Fibroblast of skin of abdomen (primary cell): ENCODE results near the gene CTBP1.

Experiments used
- DNase-seq: peaks from one replicate; pipeline ENCODE4 v3.0.0-alpha.2; 2013

CTBP1 gene

DNA sequence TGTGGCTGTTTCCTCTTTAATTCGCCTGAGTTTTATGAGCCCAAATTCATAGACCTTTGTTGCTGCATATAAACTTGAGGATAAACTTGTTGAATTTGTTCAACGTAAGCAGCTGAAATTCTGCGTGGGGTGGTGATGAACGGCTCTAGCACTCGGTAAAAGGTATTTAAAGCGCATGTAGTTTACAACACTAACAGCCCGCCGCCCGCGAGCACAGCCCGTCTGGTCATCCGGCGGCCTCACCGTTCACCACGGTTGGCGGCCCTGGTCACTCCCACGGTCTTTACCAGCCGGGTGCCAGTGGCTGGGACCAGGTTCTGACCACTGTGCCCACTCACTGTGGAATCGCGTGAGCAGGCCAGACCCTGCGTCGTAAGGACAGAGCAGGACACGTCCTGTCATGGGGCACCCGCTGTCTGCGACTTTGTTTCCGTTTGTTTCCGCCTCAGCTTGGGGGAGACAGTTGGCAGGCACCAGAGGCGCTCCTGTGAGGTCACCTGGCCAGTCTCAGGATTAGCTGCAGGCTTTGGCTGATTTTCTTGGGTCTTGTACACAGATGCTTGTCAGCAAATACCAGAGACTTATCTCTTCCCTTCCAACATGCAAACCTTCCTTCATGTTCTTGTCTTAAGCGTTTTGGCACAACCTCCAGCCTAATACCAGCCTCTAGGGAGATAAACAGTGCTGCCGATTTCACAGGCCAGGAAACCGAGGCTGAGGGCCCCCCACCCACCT is 39.8 kb downstream of the CTBP1 start:
- peak; percentile 16 for DNase-seq

DNA sequence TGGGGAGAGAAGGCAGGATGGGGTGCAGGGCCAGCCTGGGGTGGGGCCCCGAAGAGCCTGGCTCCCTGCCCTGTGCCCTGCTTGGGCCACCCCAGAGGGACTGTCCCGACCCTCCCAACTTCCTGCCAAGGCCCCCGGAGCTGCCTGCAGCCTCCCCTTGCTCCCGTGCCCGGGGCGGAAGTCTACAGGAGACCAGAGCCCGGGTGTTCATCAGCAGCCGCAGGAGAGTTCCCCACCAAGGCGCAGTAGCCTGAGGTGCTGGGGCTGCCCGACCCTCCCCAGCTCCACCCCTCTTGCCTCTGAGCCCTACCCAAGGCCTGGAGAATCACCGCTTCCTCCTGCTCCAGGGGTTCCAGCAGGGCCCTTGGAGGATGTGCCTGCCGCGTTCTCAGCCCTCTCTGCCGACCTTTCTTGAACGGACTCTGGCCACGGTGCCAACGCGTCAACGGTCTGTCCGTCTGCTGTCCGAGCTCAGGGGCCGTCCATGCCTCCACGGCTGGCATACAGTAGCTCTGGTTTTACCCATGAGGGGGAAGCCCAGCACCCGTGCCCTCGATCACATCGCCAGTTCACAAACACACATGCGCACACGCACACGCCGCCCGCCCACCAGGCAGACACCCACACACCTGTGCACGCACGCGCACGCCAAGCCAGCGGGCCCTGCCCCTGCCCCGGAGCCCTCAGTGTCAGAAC is 40.5 kb downstream of the CTBP1 start:
- DNase-seq, result no peak

DNA sequence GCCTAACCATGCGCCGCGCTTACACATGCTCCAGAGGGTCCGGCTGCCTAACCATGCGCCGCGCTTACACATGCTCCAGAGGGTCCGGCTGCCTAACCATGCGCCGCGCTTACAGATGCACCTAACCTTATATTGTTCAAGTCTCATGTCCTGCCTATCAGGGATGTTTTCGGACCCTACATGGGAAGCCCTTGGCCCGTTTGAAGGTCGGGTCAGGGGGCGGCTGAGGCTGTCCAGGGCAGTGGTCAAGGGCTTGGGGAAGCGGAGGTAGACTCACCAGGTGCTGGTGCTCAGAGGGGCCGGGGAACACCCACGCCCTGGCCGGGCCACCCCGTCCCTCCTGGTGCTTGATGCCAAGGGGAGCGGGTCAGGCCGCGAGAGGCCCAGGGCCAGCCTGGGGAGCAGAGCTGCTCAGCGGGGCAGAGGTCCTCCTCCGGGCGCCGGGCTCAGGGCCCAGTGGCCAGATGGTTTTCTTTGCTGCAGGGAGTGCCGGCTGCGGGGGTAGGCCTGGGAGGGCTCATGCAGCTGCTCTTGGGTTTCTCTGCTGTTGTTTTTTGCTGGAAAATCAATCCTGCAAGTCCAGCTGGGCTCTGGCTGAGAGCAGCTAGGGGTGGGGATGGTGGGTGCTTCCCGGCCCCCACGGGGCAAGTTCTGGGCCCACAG is 41.2 kb downstream of the CTBP1 start:
- DNase-seq, result peak; percentile 44

DNA sequence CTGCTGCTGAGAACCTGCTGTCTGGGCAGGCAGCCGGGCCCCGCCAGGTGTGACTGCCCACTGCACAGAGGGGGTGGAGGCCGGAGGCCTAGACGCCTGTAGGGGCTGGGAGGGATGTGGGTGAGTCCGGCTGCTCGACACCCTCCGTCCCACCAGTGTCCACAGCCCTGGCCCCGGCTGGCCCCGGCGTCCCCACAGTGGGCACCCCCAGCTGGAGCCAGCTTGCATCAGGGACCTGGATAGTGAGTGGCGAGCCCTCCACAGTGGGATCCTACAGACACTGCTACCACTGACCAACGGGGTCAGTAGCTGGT is 41.8 kb downstream of the CTBP1 start:
- DNase-seq, result no peak

DNA sequence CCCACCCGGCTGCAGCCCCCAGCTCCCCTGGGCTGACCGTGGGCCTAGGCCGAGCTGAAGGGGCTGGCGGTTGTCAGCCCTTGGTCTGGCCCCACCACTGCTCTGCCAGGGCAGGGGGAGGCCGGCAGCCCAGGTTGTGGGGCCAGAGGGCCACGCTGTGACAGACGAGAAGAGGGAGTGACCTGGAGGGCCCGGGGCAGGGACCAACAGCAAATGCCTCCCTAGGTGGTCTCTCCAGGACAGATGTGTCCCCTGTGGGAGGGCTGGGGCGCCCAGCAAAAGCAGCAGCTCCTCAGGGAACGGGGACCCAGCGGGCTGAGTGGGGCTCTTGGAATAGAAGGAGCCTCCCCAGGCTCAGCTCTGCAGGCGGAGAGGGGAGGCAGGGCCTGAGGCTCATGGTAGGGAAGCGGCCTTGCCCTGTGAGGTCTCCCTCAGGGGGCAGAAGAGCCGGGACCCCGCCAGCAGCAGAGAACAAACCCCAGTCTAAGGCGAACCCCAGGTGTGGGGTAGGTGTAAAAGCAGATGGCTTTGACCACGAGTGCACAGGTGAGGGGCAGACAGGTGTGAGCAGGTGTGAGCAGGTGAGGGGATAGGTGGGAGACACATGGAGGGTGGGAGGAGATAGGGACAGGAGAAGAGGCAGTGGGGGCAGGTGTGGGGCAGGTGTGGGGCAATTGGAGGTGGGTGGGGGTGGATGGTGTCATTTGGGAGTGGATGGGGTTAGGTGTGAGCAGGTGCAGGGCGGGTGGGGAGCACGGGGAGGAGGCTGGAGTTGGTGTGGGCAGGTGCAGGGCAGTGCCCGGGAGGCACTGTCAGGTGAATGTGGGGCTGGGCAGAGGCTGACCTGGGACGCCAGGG is 42.4 kb downstream of the CTBP1 start:
- no peak for DNase-seq

DNA sequence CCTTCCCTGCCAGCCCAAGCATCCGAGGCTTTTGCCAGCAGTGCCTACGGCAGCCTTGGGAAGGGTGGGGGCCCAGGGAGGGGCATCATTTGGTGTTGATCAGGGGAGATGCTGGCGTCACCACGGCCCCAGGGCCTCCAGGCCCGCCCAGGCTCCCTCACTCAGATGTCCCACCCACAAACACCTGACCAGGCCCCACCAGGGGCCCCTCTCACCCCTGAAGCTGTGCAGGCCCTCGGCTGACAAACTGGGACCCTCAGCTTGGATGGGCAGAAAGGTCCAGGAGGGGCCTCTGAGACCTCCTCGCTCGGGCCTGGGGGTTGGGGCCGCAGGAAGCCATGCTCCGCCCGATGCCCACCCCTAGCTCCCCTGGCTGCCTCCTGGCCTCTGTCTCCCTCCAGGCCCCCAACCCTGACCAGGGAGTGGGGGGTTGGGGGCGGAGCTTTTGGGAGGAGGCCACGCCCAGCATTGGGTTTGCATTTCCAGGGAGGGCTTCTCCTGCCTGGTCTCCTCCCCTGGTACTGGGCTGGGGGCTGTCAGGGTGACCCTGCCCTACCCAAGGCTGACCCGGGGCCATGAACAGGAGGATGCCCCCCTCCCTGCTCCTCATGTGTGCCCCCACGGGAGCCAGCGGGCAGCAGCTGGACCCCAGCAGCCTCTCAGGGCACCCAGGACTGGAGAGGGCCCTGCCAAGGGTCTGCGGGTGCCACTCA is 43.2 kb downstream of the CTBP1 start:
- DNase-seq, result no peak

DNA sequence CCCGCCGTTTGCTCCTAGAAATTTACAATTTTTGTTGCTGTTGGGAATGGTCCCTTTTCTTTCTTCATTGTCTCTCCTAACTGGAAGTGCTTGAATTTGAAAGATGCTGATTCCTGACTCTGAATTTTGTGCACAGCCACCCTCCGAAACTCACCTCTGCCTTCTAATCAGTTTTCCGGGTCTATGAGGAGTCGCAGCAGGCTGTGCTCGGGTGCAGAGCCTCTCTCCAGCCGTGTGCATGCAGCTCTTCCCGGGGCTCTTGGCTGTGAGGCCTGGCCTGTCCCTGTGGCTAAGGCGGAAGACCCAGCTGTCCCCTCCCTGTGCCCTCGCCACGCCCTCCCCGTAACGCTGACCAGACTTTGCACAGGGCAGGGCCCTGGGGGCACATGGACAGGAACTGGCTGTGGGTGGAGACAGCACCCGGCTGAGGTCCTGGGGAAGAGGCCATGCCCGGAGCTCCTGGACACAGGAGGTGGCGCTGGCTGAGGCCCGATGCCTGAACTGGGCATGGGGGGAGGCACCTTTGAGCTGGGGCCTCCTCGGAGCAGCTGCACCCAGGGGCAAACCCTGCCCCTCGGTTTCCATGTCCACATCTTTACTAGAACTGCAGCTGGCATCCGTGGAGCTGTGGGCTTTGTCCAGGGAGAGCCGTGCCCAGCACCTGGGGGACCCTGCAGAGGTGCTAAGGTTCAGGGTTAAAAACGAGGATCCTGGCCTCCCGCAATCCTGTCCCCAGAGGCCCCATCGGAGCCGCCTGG is 43.9 kb downstream of the CTBP1 start:
- no peak for DNase-seq

DNA sequence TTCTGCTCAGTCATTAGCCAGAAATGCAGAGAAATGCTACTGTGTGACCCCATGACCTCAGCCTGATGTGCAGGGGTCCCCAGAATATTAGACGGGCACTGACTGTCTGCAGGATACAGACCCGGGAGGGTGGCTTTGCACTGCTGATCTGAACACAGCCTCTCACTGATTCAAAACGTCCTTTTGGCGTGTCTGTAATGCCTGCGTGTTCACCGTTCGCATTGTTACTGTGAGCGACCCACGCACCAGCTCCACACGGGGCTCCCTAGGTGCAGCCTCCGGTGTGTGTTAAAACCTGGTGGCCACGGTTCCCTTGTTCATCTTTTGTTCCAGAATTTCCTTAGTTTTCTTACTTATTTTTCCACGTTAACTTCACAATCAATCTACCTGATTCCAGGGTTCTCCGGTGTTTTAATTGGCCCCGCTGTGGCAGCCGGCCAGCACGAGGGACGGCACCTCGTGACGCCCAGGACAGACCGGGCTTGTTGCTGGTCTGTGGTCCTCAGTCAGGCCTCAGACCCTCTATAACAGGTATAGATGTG is 44.6 kb downstream of the CTBP1 start:
- DNase-seq, result no peak

DNA sequence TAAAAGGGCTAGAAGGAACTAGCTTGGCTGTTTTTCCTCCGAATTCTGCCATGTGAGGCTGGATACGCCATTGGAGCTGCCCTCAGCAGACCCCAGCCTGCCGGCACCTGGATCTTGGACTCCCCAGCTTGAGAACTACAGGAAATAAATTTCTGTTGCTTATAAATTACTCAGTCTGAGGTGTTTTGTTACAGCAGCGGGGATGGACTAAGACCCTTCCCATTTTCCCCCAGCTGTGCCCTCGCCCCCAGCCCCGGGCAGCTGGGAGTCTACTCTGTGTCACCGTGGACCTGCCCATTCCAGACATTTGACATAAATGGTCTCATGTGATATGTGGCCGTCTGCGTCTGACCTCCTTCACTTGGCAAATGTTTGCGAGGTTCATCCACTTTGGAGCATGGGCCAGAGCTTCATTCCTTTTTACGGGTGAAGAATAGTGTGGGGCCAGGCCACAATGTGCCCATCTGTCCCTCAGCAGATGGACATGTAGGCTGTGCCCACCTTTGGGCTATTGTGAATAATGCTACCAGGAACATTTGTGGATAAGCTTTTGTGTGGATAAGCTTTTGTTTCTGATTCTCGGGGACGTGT is 45.8 kb downstream of the CTBP1 start:
- no peak for DNase-seq

DNA sequence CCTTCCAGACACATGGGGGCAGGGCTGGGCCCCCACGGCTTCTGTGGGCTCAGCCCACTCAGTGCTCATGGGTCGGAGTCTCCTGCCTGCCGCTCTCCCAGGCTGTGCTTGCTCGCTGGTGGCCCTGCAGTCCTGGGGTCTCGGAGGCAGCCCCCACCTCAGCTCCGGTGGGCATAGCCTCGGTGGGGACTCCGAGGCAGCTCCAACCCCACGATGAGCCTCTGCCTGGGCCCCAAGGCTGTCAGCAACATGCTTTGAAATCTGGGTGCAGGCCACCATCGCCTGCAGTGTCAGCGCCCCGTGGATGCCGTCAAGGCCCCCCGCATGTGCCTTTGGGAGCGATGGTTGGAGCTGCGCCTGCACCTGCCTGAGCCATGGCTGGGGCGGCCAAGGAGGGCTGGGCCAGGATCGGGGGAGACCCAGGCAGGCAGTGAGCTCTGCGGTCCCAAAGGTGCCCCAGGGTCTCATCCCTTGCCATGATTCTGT is 46.4 kb downstream of the CTBP1 start:
- DNase-seq, result no peak

DNA sequence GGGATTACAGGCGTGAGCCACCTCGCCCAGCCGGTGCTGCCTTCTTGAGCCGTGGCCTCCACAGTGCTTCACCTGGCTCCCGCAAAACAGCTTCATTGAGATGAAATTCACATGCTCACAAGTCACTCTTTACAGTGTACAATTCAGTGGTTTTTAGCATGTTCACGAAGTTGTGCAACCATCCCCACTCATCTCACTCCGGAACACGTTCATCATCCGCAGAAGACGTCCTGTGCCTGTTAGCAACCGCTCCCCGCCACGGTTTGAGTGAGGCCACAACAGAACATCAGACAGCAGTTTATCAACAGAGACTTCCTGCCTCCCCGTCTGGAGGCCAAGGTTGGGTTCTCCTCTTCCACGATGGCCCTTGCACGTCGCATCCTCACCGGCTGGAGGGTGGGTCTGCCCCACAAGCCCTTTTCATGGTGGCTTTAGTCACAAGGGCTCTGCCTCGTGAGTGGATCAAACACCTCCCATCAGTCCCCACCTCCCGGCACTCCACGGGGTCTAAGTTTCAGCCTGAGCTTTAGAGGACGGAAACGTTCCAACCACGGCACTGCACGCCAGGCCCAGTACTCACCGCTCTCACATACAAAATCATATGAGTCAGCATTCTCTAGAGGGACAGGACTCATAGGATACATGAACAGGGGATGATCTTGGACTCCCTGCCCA is 46.9 kb downstream of the CTBP1 start:
- DNase-seq, result peak; percentile 89

DNA sequence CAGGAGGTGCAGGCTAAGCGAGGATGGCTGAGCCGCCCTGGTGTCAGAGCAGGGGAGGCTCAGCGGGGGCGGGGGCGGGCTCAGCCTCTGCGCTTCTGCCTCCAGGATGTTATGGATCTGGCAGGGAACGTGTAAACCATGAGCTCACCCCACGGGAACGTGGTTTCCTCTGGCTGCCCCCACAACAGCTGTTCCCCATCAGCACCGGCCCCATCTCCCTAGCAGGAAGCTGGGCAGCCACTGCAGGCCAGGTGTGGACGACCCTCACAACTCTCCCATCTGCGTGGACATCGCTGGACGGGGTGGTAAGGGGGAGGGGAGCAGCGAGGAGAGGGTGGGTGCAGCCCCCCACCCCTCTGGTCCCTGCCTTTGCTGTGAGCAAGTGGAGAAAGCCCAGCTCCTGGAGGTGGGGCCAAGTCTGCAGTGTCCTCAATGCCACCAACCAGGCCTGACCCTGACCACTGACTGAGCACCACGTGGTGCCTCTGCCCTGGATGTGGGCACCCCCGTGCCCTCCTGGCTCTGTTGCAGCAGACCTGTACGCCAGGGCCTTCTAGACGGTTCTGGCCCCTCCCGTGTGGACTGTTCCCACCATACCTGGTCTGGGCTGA is 48.4 kb downstream of the CTBP1 start:
- peak; percentile 91 for DNase-seq

DNA sequence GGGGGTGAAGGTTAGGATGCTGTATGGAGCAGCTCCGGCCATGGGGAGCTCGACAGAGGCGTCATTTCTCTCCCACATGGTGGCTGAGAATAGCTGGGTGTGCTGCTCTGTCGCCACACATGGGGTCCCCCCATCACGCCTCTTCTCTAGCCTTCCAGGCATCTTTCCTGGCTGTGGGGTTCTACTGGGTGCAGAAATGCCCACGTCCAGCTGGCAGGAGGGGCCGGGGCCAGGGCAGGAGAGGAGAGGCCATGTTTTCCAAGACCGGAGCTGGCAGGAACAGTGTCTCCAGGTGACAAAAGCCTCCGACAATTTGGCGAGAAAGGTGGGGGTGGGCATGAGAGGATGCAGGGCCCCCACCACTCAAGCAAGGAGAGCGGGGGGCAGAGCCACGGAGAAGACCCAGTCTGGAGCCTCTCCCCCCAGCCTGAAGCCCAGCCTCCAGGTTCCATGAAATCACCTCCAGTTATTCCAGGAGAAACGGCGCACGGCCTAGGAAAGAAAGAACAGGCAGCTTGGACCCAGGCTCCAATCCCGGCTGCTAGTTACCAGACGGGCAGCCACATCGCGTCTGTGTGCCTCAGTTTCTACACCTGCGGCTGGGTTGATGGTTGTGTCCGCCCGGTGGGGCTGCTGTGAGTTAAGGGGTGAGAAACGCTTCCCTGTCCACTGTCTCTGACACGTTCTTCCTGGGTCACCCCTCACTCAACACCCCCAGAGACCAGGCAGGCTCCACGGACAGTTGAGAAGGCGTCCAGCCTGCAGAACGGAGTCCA is 49.2 kb downstream of the CTBP1 start:
- DNase-seq, result no peak

DNA sequence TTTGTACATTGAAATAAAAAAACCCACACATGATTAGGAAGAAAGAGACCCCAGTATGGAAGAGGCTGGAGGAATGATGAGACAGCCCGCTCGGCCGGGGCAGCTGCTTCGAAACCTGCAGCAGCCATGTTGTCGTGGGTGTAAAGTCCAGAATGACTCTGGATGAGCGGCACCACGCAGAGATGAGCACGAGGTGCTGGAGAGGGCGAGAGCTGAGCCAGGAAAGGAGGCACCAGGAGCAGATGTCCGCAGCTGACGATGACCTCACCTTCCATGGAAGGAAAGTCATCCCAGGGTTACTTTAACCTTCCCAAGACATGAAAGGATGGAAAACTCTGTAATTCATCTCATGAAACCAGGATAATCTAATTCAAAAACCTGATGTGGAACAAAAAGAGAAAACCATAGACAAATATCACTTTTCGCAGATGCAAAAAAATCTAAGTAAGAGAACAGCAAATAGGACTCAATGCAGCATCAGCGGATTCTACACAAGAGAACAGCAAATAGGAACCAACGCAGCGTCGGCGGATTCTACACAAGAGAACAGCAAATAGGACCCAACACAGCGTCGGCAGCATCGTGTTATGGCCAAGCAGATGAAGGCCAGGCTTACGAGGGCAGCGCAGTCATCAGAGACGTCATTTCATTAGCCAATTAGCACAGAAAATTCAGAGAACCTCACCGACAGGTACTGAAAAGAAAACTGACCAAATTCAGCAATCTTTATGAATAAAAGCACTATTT is 50.7 kb downstream of the CTBP1 start:
- DNase-seq, result no peak

DNA sequence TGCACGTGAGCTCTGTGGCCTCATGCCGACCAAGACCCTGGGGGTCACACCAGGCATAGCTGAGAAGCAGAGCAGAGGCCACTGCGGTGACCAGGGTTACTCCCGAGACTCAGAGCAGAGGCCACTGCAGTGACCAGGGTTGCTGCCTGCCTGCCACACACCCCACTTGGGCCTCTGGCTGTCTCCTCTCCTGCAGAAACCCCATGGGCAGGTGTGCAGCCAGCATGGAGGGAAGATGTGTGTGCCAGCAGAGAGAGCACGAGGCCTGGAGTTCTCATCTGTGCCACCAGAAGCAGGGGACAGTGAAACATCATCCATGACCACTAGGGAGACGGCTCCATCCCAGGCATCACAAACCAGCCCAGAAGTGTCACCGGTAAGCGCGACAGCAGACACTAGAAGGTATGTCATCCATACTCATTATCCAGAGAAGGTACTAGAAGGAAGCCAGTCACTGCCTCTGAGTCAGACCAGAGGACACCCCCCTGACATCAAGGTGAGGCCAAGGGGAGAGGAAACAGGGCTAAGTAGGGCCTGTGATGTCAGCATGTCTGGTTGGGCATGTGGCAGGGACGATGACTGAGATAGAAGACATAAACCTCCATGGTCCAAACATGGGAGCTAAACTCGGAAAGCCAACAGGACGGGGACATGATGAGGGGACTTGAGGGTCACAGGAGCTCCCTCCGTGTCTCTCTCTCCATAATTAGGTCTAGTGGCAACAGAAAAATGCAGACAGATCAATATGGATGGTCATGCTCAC is 52.3 kb downstream of the CTBP1 start:
- DNase-seq, result no peak

DNA sequence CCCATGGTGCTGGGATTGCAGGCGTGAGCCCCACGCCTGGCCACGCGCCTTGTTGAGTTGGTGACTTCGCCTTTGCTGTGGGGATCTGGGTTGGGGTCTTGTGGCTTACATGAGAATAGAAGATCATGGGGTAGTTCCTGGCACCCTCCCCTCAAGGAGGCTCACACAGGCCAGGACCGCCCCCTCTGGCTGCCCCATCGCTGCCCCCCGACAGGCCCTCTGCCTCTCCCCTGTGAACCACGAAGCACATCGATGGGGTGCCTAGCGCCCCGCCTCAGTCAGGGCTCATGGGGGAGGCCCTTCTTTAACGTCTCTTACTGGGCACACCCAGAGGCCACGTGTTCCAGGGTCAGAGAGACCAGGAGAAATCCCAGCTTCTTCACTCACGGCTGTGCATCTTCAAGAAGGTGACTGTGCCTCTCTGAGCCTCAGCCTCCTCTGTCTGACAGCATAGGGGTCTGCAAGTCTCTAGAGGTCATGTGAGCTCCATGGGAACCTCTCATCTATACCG is 53.0 kb downstream of the CTBP1 start:
- DNase-seq, result no peak

DNA sequence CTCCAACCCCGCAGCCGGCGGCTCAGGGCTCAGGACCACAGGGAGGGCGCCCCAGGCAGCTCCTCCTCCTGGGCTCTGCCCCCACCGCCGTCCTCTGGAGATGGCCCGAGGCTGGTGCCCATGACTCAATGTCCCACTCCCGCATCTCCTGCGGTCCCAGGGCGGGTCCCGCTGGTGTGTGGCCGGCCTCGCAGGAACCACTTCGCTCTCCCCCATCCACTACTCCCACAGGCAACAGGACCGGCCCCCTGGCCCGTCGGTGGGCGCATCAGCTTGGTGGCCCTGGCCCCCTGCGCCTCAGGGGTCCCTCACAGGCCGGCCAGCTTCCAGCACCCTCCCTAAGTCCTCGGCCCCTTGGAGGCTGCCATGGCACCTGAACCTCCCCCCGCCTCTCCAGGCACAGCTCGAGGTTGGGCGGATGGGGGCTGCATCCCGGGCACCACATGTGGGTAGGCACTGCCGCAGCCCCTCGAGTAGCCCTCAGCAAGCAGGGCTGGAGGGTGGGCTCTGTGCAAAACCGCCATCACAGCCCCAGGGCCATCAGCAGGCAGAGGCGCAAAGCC is 53.7 kb downstream of the CTBP1 start:
- DNase-seq, result no peak
